ENCODE data around the gene GATAD2B. TPM values are rescaled to one million over a fixed set of nuclear protein-coding genes. Genes with fewer than 3 reads are reported as not detected.

GATAD2B gene
- total RNA-seq = 10.2 and 12.1 TPM in 2 replicates

GRCh38 chr1:153922972-153923925, at the start of gene GATAD2B:
Gene GATAD2B, minus strand, starts transcription at chr1:153922972. Its CDS starts 94,625 bp downstream, at chr1:153828347.

GRCh38 chr1:153967107-153967999, 44.6 kb upstream of the GATAD2B start, which contains the start of gene CREB3L4:
Gene CREB3L4, plus strand, starts transcription at chr1:153967902. Its CDS starts 624 bp downstream, at chr1:153968526.

GRCh38 chr1:153963030-153963849, 40.5 kb upstream of the GATAD2B start, which contains the start of gene SLC39A1:
Gene SLC39A1, minus strand, starts transcription at chr1:153963537. Its CDS starts 822 bp downstream, at chr1:153962715.

GRCh38 chr1:153958111-153958960, 35.6 kb upstream of the GATAD2B start, which contains the start of gene CRTC2:
Gene CRTC2, minus strand, starts transcription at chr1:153958612. Its CDS starts 115 bp downstream, at chr1:153958497.

GRCh38 chr1:153946622-153947241, 24.0 kb upstream of the GATAD2B start, which contains the start of gene DENND4B:
Gene DENND4B, minus strand, starts transcription at chr1:153946718. Its CDS starts 2,344 bp downstream, at chr1:153944374.

GRCh38 chr1:153774780-153775457, 147.9 kb downstream of the GATAD2B start, which contains the start of gene SLC27A3:
Gene SLC27A3, plus strand, starts transcription at chr1:153775407. Its CDS starts 91 bp downstream, at chr1:153775498.

Small RNAs within 50 kb of the gene (small RNA-seq; reads per million reads assigned to genes)
- gene AL831737.1 = not detected
- gene MIR6737 = not detected
- not detected for gene RF00019

Other genes with a start within 250 kb of the GATAD2B start
- gene NPR1, start 244.3 kb downstream of the GATAD2B start, total RNA-seq = under 0.01 TPM in 1 of 2 replicates, not detected in the other
- gene INTS3, start 194.9 kb downstream of the GATAD2B start, total RNA-seq = 44.7 and 53.4 TPM in 2 replicates
- gene SLC27A3, start 147.6 kb downstream of the GATAD2B start, total RNA-seq = 9.5 and 14.3 TPM in 2 replicates
- 21.6 and 33.1 TPM in 2 replicates for gene DENND4B, start 23.7 kb upstream of the GATAD2B start, total RNA-seq
- gene CRTC2, start 35.6 kb upstream of the GATAD2B start, total RNA-seq = 7.6 and 7.8 TPM in 2 replicates
- 120 and 123 TPM in 2 replicates for gene SLC39A1, start 40.6 kb upstream of the GATAD2B start, total RNA-seq
- 4.4 and 5.0 TPM in 2 replicates for gene CREB3L4, start 44.9 kb upstream of the GATAD2B start, total RNA-seq
- gene JTB, start 54.7 kb upstream of the GATAD2B start, total RNA-seq = 96.4 and 102 TPM in 2 replicates
- 45.1 and 57.0 TPM in 2 replicates for gene RAB13, start 63.4 kb upstream of the GATAD2B start, total RNA-seq
- 743 and 1,008 TPM in 2 replicates for gene RPS27, start 67.8 kb upstream of the GATAD2B start, total RNA-seq
- 0.12 and 0.16 TPM in 2 replicates for gene NUP210L, start 232.1 kb upstream of the GATAD2B start, total RNA-seq

All from hair follicle dermal papilla cell (primary cell).